Choroid plexus epithelial cell (primary cell): Measurements from ENCODE around the gene CRTC3.
A peak's percentile ranks its signal among the peaks of the same experiment; 100 is the strongest.

Experiments
- DNase-seq: peaks from one replicate; pipeline ENCODE4 v3.0.0-alpha.2; 2010; ENCODE audit warnings: low read depth
- H3K4me3 ChIP-seq: 2 replicates; pipeline ENCODE4 v1.5.1; 2011; ENCODE audit warnings: low read depth, mild to moderate bottlenecking, control low read depth, low read length, moderate library complexity
- TF ChIP-seq, protein P1 (sequence below): conservative IDR thresholded peaks from 2 replicates; pipeline ENCODE4 v1.5.1; 2011; ENCODE audit warnings: low read depth, mild to moderate bottlenecking, control low read depth, inconsistent platforms, low read length, moderate library complexity

The CRTC3 gene

DNA sequence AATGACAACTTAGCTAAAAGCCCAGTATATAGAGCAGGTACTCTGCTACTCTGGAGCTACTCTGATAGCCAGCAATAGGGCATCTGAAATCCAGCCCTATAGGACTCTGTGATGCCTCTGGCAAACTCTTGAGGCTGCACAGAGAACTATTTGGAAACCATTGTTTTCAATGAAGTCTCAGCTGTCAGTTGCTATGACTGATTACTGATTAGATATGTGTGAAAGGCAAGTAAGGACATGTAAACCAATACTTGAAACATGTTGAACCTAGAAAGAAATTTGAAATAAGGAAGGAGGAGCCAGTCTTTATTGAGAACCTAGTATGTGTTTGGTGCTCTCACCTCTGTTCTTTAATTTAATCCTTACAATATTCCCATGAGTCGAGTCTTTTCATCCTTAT is 40.2 kb upstream of the CRTC3 start:
- no peak for DNase-seq
- TF ChIP-seq, protein P1, sequence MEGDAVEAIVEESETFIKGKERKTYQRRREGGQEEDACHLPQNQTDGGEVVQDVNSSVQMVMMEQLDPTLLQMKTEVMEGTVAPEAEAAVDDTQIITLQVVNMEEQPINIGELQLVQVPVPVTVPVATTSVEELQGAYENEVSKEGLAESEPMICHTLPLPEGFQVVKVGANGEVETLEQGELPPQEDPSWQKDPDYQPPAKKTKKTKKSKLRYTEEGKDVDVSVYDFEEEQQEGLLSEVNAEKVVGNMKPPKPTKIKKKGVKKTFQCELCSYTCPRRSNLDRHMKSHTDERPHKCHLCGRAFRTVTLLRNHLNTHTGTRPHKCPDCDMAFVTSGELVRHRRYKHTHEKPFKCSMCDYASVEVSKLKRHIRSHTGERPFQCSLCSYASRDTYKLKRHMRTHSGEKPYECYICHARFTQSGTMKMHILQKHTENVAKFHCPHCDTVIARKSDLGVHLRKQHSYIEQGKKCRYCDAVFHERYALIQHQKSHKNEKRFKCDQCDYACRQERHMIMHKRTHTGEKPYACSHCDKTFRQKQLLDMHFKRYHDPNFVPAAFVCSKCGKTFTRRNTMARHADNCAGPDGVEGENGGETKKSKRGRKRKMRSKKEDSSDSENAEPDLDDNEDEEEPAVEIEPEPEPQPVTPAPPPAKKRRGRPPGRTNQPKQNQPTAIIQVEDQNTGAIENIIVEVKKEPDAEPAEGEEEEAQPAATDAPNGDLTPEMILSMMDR = no peak
- no peak overlapping the region for H3K4me3 ChIP-seq

GRCh38 chr15:90489944-90490343 is 39.8 kb upstream of the CRTC3 start:
- no peak for DNase-seq
- H3K4me3 ChIP-seq = no peak overlapping the region
- TF ChIP-seq, protein P1 = no peak

GRCh38 chr15:90493647-90494046 is 36.1 kb upstream of the CRTC3 start:
- TF ChIP-seq, protein P1 = no peak
- DNase-seq = no peak
- H3K4me3 ChIP-seq = no peak overlapping the region

- TF ChIP-seq, protein P1 = no peak
- DNase-seq = no peak
- H3K4me3 ChIP-seq = no peak overlapping the region
These were observed 34.7 kb upstream of the CRTC3 start for GRCh38 chr15:90495067-90495466.

DNA sequence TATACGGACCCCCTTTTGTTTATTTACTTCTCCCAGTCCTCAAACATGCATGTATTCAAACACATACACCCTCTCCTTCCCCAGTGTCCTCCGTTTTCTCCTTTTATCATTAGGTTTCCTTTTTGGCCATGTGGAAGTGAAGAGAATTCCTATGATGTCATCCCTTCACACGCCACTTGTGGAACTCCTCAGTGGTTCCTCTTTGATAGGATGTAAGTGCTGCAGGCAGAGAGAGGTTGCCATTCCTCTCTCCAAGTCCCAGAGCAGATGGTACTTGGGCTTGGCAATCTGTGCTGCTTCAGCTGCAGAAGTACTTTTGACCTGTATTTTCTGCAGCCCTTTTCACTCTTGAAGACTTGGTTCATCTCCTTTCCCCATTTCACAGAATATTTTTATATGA is 32.9 kb upstream of the CRTC3 start:
- TF ChIP-seq, protein P1 = no peak
- peak; percentile 13 for DNase-seq
- H3K4me3 ChIP-seq = no peak overlapping the region

- TF ChIP-seq, protein P1 = no peak
- H3K4me3 ChIP-seq = no peak overlapping the region
- DNase-seq = no peak
These were observed 32.3 kb upstream of the CRTC3 start for GRCh38 chr15:90497376-90497775.

- no peak for DNase-seq
- TF ChIP-seq, protein P1 = no peak
- H3K4me3 ChIP-seq = no peak overlapping the region
These were observed 31.8 kb upstream of the CRTC3 start for GRCh38 chr15:90497912-90498311.
